ENCODE results near the gene SOHLH2. TPM values are rescaled to one million over a fixed set of nuclear protein-coding genes. Genes with fewer than 3 reads are reported as not detected.

Gene SOHLH2
- total RNA-seq, 1 experiment from 2014 or later, result not detected

- H3K9me3 ChIP-seq (ENCODE audit: low read length), result no peaks in the 10 kb centered on the region
- no peak for TF ChIP-seq CTCF (conservative IDR thresholded peaks at IDR 0.05; ENCODE audit: low read depth, low read length)
- no peak for TF ChIP-seq EZH2phosphoT487 (IDR thresholded peaks at IDR 0.05; ENCODE audit: borderline replicate concordance, low read length)
- H3K79me2 ChIP-seq (ENCODE audit: low read length), result no peaks in the 10 kb centered on the region
- H4K20me1 ChIP-seq (ENCODE audit: low read length), result no peaks in the 10 kb centered on the region
- no peaks in the 10 kb centered on the region for H3K9me2 ChIP-seq (replicated peaks; ENCODE audit: low read length)
- no peak overlapping the region for H3K4me3 ChIP-seq (ENCODE audit: low read length)
- H3K4me1 ChIP-seq (ENCODE audit: insufficient read depth, low read length), result no peaks in the 10 kb centered on the region
- ChIA-PET CTCF (no interaction called here), POLR2A (ENCODE audit: unreplicated experiment) (no interaction called here)
- no TSS peak for BruUV-seq (replicated peaks)
- no peak overlapping the region for H3K4me2 ChIP-seq (ENCODE audit: low read length)
- no peak for DNase-seq
- no peaks in the 10 kb centered on the region for H3K27me3 ChIP-seq (ENCODE audit: low read length)
- H3K9ac ChIP-seq (ENCODE audit: low read length), result no peak overlapping the region
- H3K27ac ChIP-seq (ENCODE audit: low read length), result no peak overlapping the region
- no peaks in the 10 kb centered on the region for H3K36me3 ChIP-seq (ENCODE audit: low read depth, low read length)
- ATAC-seq, result no peak
- intact Hi-C loops (cut with micrococcal nuclease), result no loop called here
- H3F3A ChIP-seq (ENCODE audit: low read length, unreplicated experiment), result no peaks in the 10 kb centered on the region
- no peak overlapping the region for H2AFZ ChIP-seq (ENCODE audit: low read length)
Observed at GRCh38 chr13:36261011-36261410, 46.7 kb upstream of the SOHLH2 start.

- H3K79me2 ChIP-seq (ENCODE audit: low read length), result no peaks in the 10 kb centered on the region
- H3K4me2 ChIP-seq (ENCODE audit: low read length), result no peak overlapping the region
- no peak overlapping the region for H3K4me3 ChIP-seq (ENCODE audit: low read length)
- H3K9me2 ChIP-seq (replicated peaks; ENCODE audit: low read length), result no peaks in the 10 kb centered on the region
- no peak for ATAC-seq
- ChIA-PET POLR2A (ENCODE audit: unreplicated experiment) (no interaction called here), CTCF (no interaction called here)
- no peaks in the 10 kb centered on the region for H3K27me3 ChIP-seq (ENCODE audit: low read length)
- TF ChIP-seq CTCF (conservative IDR thresholded peaks at IDR 0.05; ENCODE audit: low read depth, low read length) (no peak), EZH2 (IDR thresholded peaks at IDR 0.05; ENCODE audit: low read length, unreplicated experiment) (no peak), EZH2phosphoT487 (IDR thresholded peaks at IDR 0.05; ENCODE audit: borderline replicate concordance, low read length) (no peak)
- no peak overlapping the region for H3K9ac ChIP-seq (ENCODE audit: low read length)
- intact Hi-C loops (cut with micrococcal nuclease), result no loop called here
- no peak overlapping the region for H2AFZ ChIP-seq (ENCODE audit: low read length)
- H3F3A ChIP-seq (ENCODE audit: low read length, unreplicated experiment), result no peaks in the 10 kb centered on the region
- no peaks in the 10 kb centered on the region for H3K4me1 ChIP-seq (ENCODE audit: insufficient read depth, low read length)
- no peaks in the 10 kb centered on the region for H3K36me3 ChIP-seq (ENCODE audit: low read depth, low read length)
- DNase-seq, result no peak
- H3K27ac ChIP-seq (ENCODE audit: low read length), result no peak overlapping the region
- H4K20me1 ChIP-seq (ENCODE audit: low read length), result no peaks in the 10 kb centered on the region
- H3K9me3 ChIP-seq (ENCODE audit: low read length), result no peaks in the 10 kb centered on the region
- no TSS peak for BruUV-seq (replicated peaks)
Observed at GRCh38 chr13:36259361-36260137, 45.2 kb upstream of the SOHLH2 start.

- ChIA-PET POLR2A (ENCODE audit: unreplicated experiment) (no interaction called here), CTCF (no interaction called here)
- no peak for ATAC-seq
- intact Hi-C loops (cut with micrococcal nuclease), result no loop called here
- no peak overlapping the region for H3K4me3 ChIP-seq (ENCODE audit: low read length)
- no peak overlapping the region for H3K27ac ChIP-seq (ENCODE audit: low read length)
- H3K27me3 ChIP-seq (ENCODE audit: low read length), result no peaks in the 10 kb centered on the region
- no peaks in the 10 kb centered on the region for H3F3A ChIP-seq (ENCODE audit: low read length, unreplicated experiment)
- no peak for TF ChIP-seq CTCF (conservative IDR thresholded peaks at IDR 0.05; ENCODE audit: low read depth, low read length)
- TF ChIP-seq EZH2 (IDR thresholded peaks at IDR 0.05; ENCODE audit: low read length, unreplicated experiment), result no peak
- TF ChIP-seq EZH2phosphoT487 (IDR thresholded peaks at IDR 0.05; ENCODE audit: borderline replicate concordance, low read length), result no peak
- no peak overlapping the region for H3K9ac ChIP-seq (ENCODE audit: low read length)
- H2AFZ ChIP-seq (ENCODE audit: low read length), result no peak overlapping the region
- H3K4me1 ChIP-seq (ENCODE audit: insufficient read depth, low read length), result no peaks in the 10 kb centered on the region
- no peak for DNase-seq
- H3K9me2 ChIP-seq (replicated peaks; ENCODE audit: low read length), result no peaks in the 10 kb centered on the region
- H4K20me1 ChIP-seq (ENCODE audit: low read length), result no peaks in the 10 kb centered on the region
- no peaks in the 10 kb centered on the region for H3K36me3 ChIP-seq (ENCODE audit: low read depth, low read length)
- no peak overlapping the region for H3K4me2 ChIP-seq (ENCODE audit: low read length)
- no peaks in the 10 kb centered on the region for H3K79me2 ChIP-seq (ENCODE audit: low read length)
- H3K9me3 ChIP-seq (ENCODE audit: low read length), result no peaks in the 10 kb centered on the region
- BruUV-seq (replicated peaks), result no TSS peak
Observed at GRCh38 chr13:36258831-36259230, 44.5 kb upstream of the SOHLH2 start.
